OCI-LY1 (cell line): ENCODE measurements around the gene ARMH3.

Experiments used
- H2AFZ ChIP-seq: fragments of 200-600 bp; sonication (generic), shearing (Covaris generic); 2 replicates; pipeline ENCODE4 v1.6.0; 2014; ENCODE audit warnings: antibody characterized with exemption, mild to moderate bottlenecking, low read length
- H3F3A ChIP-seq: fragments of 200-600 bp; sonication (generic), shearing (Covaris generic); 2 replicates; pipeline ENCODE4 v1.6.0; 2014; ENCODE audit warnings: mild to moderate bottlenecking, antibody characterized with exemption, low read length, moderate library complexity; ENCODE audit not compliant: insufficient read depth
- H3K27ac ChIP-seq: fragments of 200-600 bp; sonication (generic); 2 replicates; pipeline ENCODE4 v1.5.1; 2014; ENCODE audit warnings: low read length, mixed run types, mild to moderate bottlenecking, low read depth; ENCODE audit not compliant: poor library complexity, severe bottlenecking
- H3K27me3 ChIP-seq: fragments of 200-600 bp; sonication (generic); 2 replicates; pipeline ENCODE4 v1.6.0; 2014; ENCODE audit warnings: antibody characterized with exemption, mild to moderate bottlenecking, low read length, moderate library complexity; ENCODE audit not compliant: insufficient read depth
- H3K36me3 ChIP-seq: fragments of 200-600 bp; sonication (generic); 2 replicates; pipeline ENCODE4 v1.6.1; 2014; ENCODE audit warnings: mild to moderate bottlenecking, antibody characterized with exemption, low read length, moderate library complexity, mixed read lengths; ENCODE audit not compliant: insufficient read depth
- H3K4me1 ChIP-seq: fragments of 200-600 bp; sonication (generic); 2 replicates; pipeline ENCODE4 v1.5.1; 2014; ENCODE audit warnings: mild to moderate bottlenecking, low read length, moderate library complexity; ENCODE audit not compliant: insufficient read depth, severe bottlenecking
- H3K4me2 ChIP-seq: fragments of 200-600 bp; sonication (generic), shearing (Covaris generic); 2 replicates; pipeline ENCODE4 v1.6.1; 2014; ENCODE audit warnings: low read length
- H3K4me3 ChIP-seq: fragments of 200-600 bp; sonication (generic); 2 replicates; pipeline ENCODE4 v1.5.1; 2014; ENCODE audit warnings: low read length, low read depth, mild to moderate bottlenecking, mixed read lengths; ENCODE audit not compliant: poor library complexity, severe bottlenecking
- H3K79me2 ChIP-seq: fragments of 200-600 bp; shearing (Covaris generic); 2 replicates; pipeline ENCODE4 v1.6.1; 2016; ENCODE audit warnings: mixed run types, low read length, mixed read lengths; ENCODE audit not compliant: insufficient read depth
- H3K9ac ChIP-seq: fragments of 200-600 bp; sonication (generic), shearing (Covaris generic); 2 replicates; pipeline ENCODE4 v1.6.1; 2014; ENCODE audit warnings: mild to moderate bottlenecking, low read length, mixed read lengths
- H3K9me2 ChIP-seq: fragments of 200-600 bp; sonication (generic), shearing (Covaris generic); 2 replicates; pipeline ENCODE4 v1.6.1; 2014; ENCODE audit warnings: low read depth, mild to moderate bottlenecking, low read length, mixed read lengths
- H3K9me3 ChIP-seq: fragments of 200-600 bp; shearing (Covaris generic); 2 replicates; pipeline ENCODE4 v1.6.1; 2014; ENCODE audit warnings: low read length, mixed read lengths
- H4K20me1 ChIP-seq: fragments of 200-600 bp; sonication (generic), shearing (Covaris generic); 2 replicates; pipeline ENCODE4 v1.6.0; 2016; ENCODE audit warnings: mild to moderate bottlenecking, low read length; ENCODE audit not compliant: insufficient read depth
- EZH2 ChIP-seq: fragments of 200-600 bp; sonication (generic), shearing (Covaris generic); IDR thresholded peaks from 2 replicates; pipeline ENCODE4 v1.8.0; 2017; ENCODE audit warnings: borderline replicate concordance, mixed run types, mild to moderate bottlenecking, antibody characterized with exemption, low read length, moderate library complexity, mixed read lengths
- TF ChIP-seq, protein P1 (sequence below): fragments of 200-600 bp; sonication (generic), shearing (Covaris generic); IDR thresholded peaks from 2 replicates; pipeline ENCODE4 v1.5.1; 2017; ENCODE audit warnings: mild to moderate bottlenecking, antibody characterized with exemption, low read length, moderate library complexity, mixed read lengths

The ARMH3 gene

DNA sequence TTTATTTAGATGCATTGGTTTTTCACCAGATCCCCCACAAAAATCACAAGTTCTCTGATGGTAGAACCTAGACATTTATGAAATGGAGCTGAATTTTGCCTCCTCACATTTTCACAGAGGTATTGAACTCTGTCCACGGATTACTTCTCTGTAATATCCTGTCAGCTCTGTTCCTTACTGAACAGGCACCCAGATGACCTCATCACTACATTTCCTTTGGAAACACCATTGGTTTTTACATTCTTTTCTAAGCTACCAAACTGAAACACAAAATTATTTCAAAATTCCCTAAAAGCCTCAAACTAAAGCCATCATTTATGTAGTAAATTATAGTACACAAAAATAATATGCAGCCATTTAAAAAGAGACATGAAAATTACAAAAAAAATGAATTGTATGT lies 114.1 kb downstream of the ARMH3 start:
- Histone ChIP-seq H3K79me2 (no peaks in the 10 kb centered on the region), H3K9ac (no peak overlapping the region), H3K4me3 (no peak overlapping the region), H3K27ac (no peak overlapping the region), H4K20me1 (no peaks in the 10 kb centered on the region), H3K9me2 (no peaks in the 10 kb centered on the region), H3K36me3 (no peaks in the 10 kb centered on the region), H3K27me3 (no peaks in the 10 kb centered on the region), H2AFZ (no peak overlapping the region), H3K4me2 (no peak overlapping the region), H3K9me3 (no peaks in the 10 kb centered on the region), H3K4me1 (no peaks in the 10 kb centered on the region), H3F3A (no peaks in the 10 kb centered on the region)
- TF ChIP-seq, protein P1, sequence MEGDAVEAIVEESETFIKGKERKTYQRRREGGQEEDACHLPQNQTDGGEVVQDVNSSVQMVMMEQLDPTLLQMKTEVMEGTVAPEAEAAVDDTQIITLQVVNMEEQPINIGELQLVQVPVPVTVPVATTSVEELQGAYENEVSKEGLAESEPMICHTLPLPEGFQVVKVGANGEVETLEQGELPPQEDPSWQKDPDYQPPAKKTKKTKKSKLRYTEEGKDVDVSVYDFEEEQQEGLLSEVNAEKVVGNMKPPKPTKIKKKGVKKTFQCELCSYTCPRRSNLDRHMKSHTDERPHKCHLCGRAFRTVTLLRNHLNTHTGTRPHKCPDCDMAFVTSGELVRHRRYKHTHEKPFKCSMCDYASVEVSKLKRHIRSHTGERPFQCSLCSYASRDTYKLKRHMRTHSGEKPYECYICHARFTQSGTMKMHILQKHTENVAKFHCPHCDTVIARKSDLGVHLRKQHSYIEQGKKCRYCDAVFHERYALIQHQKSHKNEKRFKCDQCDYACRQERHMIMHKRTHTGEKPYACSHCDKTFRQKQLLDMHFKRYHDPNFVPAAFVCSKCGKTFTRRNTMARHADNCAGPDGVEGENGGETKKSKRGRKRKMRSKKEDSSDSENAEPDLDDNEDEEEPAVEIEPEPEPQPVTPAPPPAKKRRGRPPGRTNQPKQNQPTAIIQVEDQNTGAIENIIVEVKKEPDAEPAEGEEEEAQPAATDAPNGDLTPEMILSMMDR = no peak
- no peak for TF ChIP-seq EZH2

DNA sequence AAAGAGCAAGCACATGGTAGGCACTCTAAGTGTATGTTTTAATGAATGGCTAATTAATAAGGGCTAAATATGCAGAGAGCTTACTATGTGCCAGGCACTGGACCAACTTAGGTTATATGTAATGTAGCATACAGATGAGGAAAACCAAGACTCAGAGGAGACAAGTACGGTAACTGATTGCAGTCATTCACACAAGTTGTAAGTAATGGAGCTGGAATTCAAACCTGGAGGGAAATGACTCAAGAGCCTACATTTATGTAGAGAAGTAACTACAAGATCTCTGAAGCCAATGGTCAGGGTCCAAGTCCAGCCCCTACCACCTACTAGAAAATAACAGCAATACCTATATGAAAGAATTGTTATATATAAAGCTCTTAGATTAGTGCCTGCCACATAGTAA lies 115.1 kb downstream of the ARMH3 start:
- Histone ChIP-seq H3K9ac (no peak overlapping the region), H3K36me3 (no peaks in the 10 kb centered on the region), H3K4me1 (no peaks in the 10 kb centered on the region), H3F3A (no peaks in the 10 kb centered on the region), H3K4me3 (no peak overlapping the region), H3K9me3 (no peaks in the 10 kb centered on the region), H3K27me3 (no peaks in the 10 kb centered on the region), H3K9me2 (no peaks in the 10 kb centered on the region), H3K4me2 (no peak overlapping the region), H3K27ac (no peak overlapping the region), H4K20me1 (no peaks in the 10 kb centered on the region), H3K79me2 (no peaks in the 10 kb centered on the region), H2AFZ (no peak overlapping the region)
- TF ChIP-seq, protein P1 = no peak
- TF ChIP-seq EZH2 = no peak

DNA sequence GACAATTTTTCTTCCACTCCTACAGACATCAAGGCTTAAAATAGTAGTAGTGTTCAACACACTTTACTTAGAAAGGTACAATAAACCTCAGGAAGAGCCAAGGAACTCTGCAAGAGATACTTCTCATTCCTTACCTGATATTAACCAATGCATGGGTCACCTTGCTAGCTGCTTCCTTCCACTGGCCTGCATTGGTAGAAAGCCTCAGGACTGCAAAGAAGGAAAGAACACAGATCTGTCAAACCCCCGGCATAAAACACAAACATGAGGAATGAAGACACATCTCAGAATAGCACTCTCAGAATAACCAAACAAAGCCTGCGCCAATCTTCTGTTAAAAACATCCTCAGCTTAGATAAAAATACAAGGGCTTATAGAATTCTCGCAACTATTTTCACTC lies 116.2 kb downstream of the ARMH3 start:
- no peak overlapping the region for H3K4me2 ChIP-seq
- no peaks in the 10 kb centered on the region for H3K27me3 ChIP-seq
- H3K4me1 ChIP-seq = no peaks in the 10 kb centered on the region
- H3K9me2 ChIP-seq = no peaks in the 10 kb centered on the region
- H2AFZ ChIP-seq = no peak overlapping the region
- H3K27ac ChIP-seq = no peak overlapping the region
- H3K9me3 ChIP-seq = no peaks in the 10 kb centered on the region
- H4K20me1 ChIP-seq = no peaks in the 10 kb centered on the region
- no peaks in the 10 kb centered on the region for H3K79me2 ChIP-seq
- H3K36me3 ChIP-seq = no peaks in the 10 kb centered on the region
- H3K9ac ChIP-seq = no peak overlapping the region
- no peak for TF ChIP-seq EZH2
- TF ChIP-seq, protein P1 = no peak
- no peaks in the 10 kb centered on the region for H3F3A ChIP-seq
- H3K4me3 ChIP-seq = no peak overlapping the region
